ENCODE data around the gene TTC3.

The TTC3 gene

GRCh38 chr21:37073417-37074196 is 553 bp downstream of the TTC3 start:
- H3K4me3 ChIP-seq (ENCODE audit: severe bottlenecking): peak overlapping the region; percentile 88
- no peaks in the 10 kb centered on the region for H3K9me3 ChIP-seq (ENCODE audit: severe bottlenecking)
- no peaks in the 10 kb centered on the region for H3K27me3 ChIP-seq (ENCODE audit: insufficient read depth, poor library complexity, severe bottlenecking)
- ATAC-seq (ENCODE audit: low read depth) (peak; percentile 8; the same call in 2 of the 3 replicates), DNase-seq (ENCODE audit: low spot score) (peak; percentile 66)
- no peak for TF ChIP-seq CTCF (IDR thresholded peaks at IDR 0.05; ENCODE audit: poor library complexity, severe bottlenecking)
- no peaks in the 10 kb centered on the region for H3K4me1 ChIP-seq (ENCODE audit: insufficient read depth, poor library complexity, severe bottlenecking)
- H3K27ac ChIP-seq (ENCODE audit: poor library complexity, severe bottlenecking): peak overlapping the region; percentile 74
- peaks cover 13% of the 10 kb centered on the region for H3K36me3 ChIP-seq (ENCODE audit: low read depth)

- H3K27me3 ChIP-seq (ENCODE audit: insufficient read depth, poor library complexity, severe bottlenecking): no peaks in the 10 kb centered on the region
- peak overlapping the region; percentile 74 for H3K27ac ChIP-seq (ENCODE audit: poor library complexity, severe bottlenecking)
- no peaks in the 10 kb centered on the region for H3K9me3 ChIP-seq (ENCODE audit: severe bottlenecking)
- H3K4me3 ChIP-seq (ENCODE audit: severe bottlenecking): peak overlapping the region; percentile 88
- no peak for TF ChIP-seq CTCF (IDR thresholded peaks at IDR 0.05; ENCODE audit: poor library complexity, severe bottlenecking)
- DNase-seq (ENCODE audit: low spot score) (no peak), ATAC-seq (ENCODE audit: low read depth) (peak; percentile 4; the same call in 1 of the 3 replicates)
- H3K36me3 ChIP-seq (ENCODE audit: low read depth): peaks cover 13% of the 10 kb centered on the region
- H3K4me1 ChIP-seq (ENCODE audit: insufficient read depth, poor library complexity, severe bottlenecking): peaks cover 3% of the 10 kb centered on the region
Observed at GRCh38 chr21:37074197-37074510, 1.1 kb downstream of the TTC3 start.

- peak overlapping the region; percentile 74 for H3K27ac ChIP-seq (ENCODE audit: poor library complexity, severe bottlenecking)
- peak overlapping the region; percentile 88 for H3K4me3 ChIP-seq (ENCODE audit: severe bottlenecking)
- H3K4me1 ChIP-seq (ENCODE audit: insufficient read depth, poor library complexity, severe bottlenecking): peaks cover 3% of the 10 kb centered on the region
- no peaks in the 10 kb centered on the region for H3K9me3 ChIP-seq (ENCODE audit: severe bottlenecking)
- ATAC-seq (ENCODE audit: low read depth) (no peak), DNase-seq (ENCODE audit: low spot score) (no peak)
- no peaks in the 10 kb centered on the region for H3K27me3 ChIP-seq (ENCODE audit: insufficient read depth, poor library complexity, severe bottlenecking)
- TF ChIP-seq CTCF (IDR thresholded peaks at IDR 0.05; ENCODE audit: poor library complexity, severe bottlenecking): no peak
- H3K36me3 ChIP-seq (ENCODE audit: low read depth): peaks cover 11% of the 10 kb centered on the region
Observed at GRCh38 chr21:37074546-37074945, 1.5 kb downstream of the TTC3 start.

- H3K27me3 ChIP-seq (ENCODE audit: insufficient read depth, poor library complexity, severe bottlenecking): no peaks in the 10 kb centered on the region
- H3K27ac ChIP-seq (ENCODE audit: poor library complexity, severe bottlenecking): no peak overlapping the region
- no peaks in the 10 kb centered on the region for H3K9me3 ChIP-seq (ENCODE audit: severe bottlenecking)
- no peak for TF ChIP-seq CTCF (IDR thresholded peaks at IDR 0.05; ENCODE audit: poor library complexity, severe bottlenecking)
- peaks cover 8% of the 10 kb centered on the region; the same call in 1 of the 2 replicates for H3K36me3 ChIP-seq (ENCODE audit: low read depth)
- DNase-seq (ENCODE audit: low spot score): no peak
- peaks cover 3% of the 10 kb centered on the region for H3K4me1 ChIP-seq (ENCODE audit: insufficient read depth, poor library complexity, severe bottlenecking)
- H3K4me3 ChIP-seq (ENCODE audit: severe bottlenecking): no peak overlapping the region
- no peak for ATAC-seq (ENCODE audit: low read depth)
Observed at GRCh38 chr21:37075214-37075770, 2.2 kb downstream of the TTC3 start.

Data from RWPE2 (cell line).